A673 (cell line): ENCODE data around the gene PRAMEF20.

Experiments used
- CTCF ChIP-seq: fragments of 300-800, 200-600 bp; sonication (generic); conservative IDR thresholded peaks from 2 replicates; pipeline ENCODE4 v1.5.1; 2017; ENCODE audit warnings: low read depth, mild to moderate bottlenecking, antibody characterized with exemption, low read length, moderate library complexity, mixed read lengths
- EZH2 ChIP-seq: fragments of 200-600 bp; sonication (generic); IDR thresholded peaks from 2 replicates; pipeline ENCODE4 v1.6.1; 2017; ENCODE audit warnings: borderline replicate concordance, low read depth, mild to moderate bottlenecking, mixed read lengths, antibody characterized with exemption, low read length; ENCODE audit not compliant: poor library complexity, severe bottlenecking

GRCh38 chr1:13407811-13408210 lies 2.4 kb upstream of the PRAMEF20 start:
- TF ChIP-seq CTCF, result no peak
- no peak for TF ChIP-seq EZH2
